Cardiac muscle cell (in vitro differentiated cells and primary cell): ENCODE data around the gene SNX7. TPM values are rescaled to one million over a fixed set of nuclear protein-coding genes. Genes with fewer than 3 reads are reported as not detected.
A peak's percentile ranks its signal among the peaks of the same experiment; 100 is the strongest.

Experiments used
- DNase-seq, 2 donors: peaks; one replicate each; pipeline versions ENCODE4 v3.0.0 to v3.0.0-alpha.2; 2010 to 2017; ENCODE audit warnings: low read depth in 1 of 2, low spot score in 1 of 2
- H3K27ac ChIP-seq: fragments of 200-600 bp; sonication (generic); 2 replicates; pipeline ENCODE4 v1.5.1; 2016
- H3K27me3 ChIP-seq: fragments of 200-600 bp; sonication (generic); 2 replicates; pipeline ENCODE4 v1.6.0; 2016; ENCODE audit warnings: control low read depth
- H3K36me3 ChIP-seq: fragments of 200-600 bp; sonication (generic); 2 replicates; pipeline ENCODE4 v1.5.1; 2016; ENCODE audit warnings: control low read depth
- H3K4me1 ChIP-seq: fragments of 200-600 bp; sonication (generic); 2 replicates; pipeline ENCODE4 v1.8.1; 2017; ENCODE audit warnings: low read depth, mild to moderate bottlenecking, mixed run types
- H3K4me3 ChIP-seq: fragments of 200-600 bp; sonication (generic); 2 replicates; pipeline ENCODE4 v1.5.1; 2016; ENCODE audit warnings: mild to moderate bottlenecking
- H3K9me3 ChIP-seq: fragments of 200-600 bp; sonication (generic); 2 replicates; pipeline ENCODE4 v1.5.1; 2017; ENCODE audit warnings: low read depth, mild to moderate bottlenecking, control low read depth
- CTCF ChIP-seq: IDR thresholded peaks from 2 replicates; pipeline ENCODE4 v1.5.1; 2012; ENCODE audit warnings: low read depth, mild to moderate bottlenecking, low read length
- polyA plus RNA-seq: library from polyadenylated mRNA; unstranded; fragments of >200 nt; fragmentation: Nextera tagmentation; extraction: Ambion mirVana; gene quantifications from 2 replicates; pipeline ENCODE4 v1.2.1, GENCODE V29; 2016
- total RNA-seq: library from RNA; depleted of rRNA; stranded (reverse); fragments of >200 nt; gene quantifications from 2 replicates; pipeline ENCODE4 v1.2.3, GENCODE V29; 2016

The SNX7 gene
- total and polyA plus RNA-seq, 2 experiments from 2014 or later, result 20.6 to 42.2 TPM

- no peaks in the 10 kb centered on the region for H3K9me3 ChIP-seq
- no peak for TF ChIP-seq CTCF
- H3K36me3 ChIP-seq, result no peaks in the 10 kb centered on the region
- peaks cover 7% of the 10 kb centered on the region for H3K4me1 ChIP-seq
- no peak for DNase-seq
- no peak overlapping the region for H3K27ac ChIP-seq
- H3K27me3 ChIP-seq, result no peaks in the 10 kb centered on the region
- H3K4me3 ChIP-seq, result no peak overlapping the region
Measured at GRCh38 chr1:98696077-98696476, 34.6 kb downstream of the SNX7 start.

- Histone ChIP-seq H3K9me3 (no peaks in the 10 kb centered on the region), H3K36me3 (no peaks in the 10 kb centered on the region), H3K27me3 (no peaks in the 10 kb centered on the region), H3K27ac (no peak overlapping the region), H3K4me1 (peaks cover under 1% of the 10 kb centered on the region), H3K4me3 (no peak overlapping the region)
- no peak for DNase-seq
- no peak for TF ChIP-seq CTCF
Measured at GRCh38 chr1:98697781-98698180, 36.3 kb downstream of the SNX7 start.

GRCh38 chr1:98698625-98699024, 37.1 kb downstream of the SNX7 start:
- Histone ChIP-seq H3K4me3 (no peak overlapping the region), H3K27ac (no peak overlapping the region), H3K27me3 (no peaks in the 10 kb centered on the region), H3K4me1 (no peaks in the 10 kb centered on the region), H3K9me3 (no peaks in the 10 kb centered on the region), H3K36me3 (no peaks in the 10 kb centered on the region)
- TF ChIP-seq CTCF, result no peak
- DNase-seq, result no peak

- no peak for TF ChIP-seq CTCF
- Histone ChIP-seq H3K27me3 (no peaks in the 10 kb centered on the region), H3K4me1 (no peaks in the 10 kb centered on the region), H3K4me3 (no peak overlapping the region), H3K9me3 (no peaks in the 10 kb centered on the region), H3K27ac (no peak overlapping the region), H3K36me3 (no peaks in the 10 kb centered on the region)
- DNase-seq, result no peak
Measured at GRCh38 chr1:98700228-98700627, 38.7 kb downstream of the SNX7 start.

- Histone ChIP-seq H3K27me3 (no peaks in the 10 kb centered on the region), H3K36me3 (no peaks in the 10 kb centered on the region), H3K4me1 (no peaks in the 10 kb centered on the region), H3K4me3 (no peak overlapping the region), H3K9me3 (no peaks in the 10 kb centered on the region), H3K27ac (no peak overlapping the region)
- peak in 1 of 2 donors; percentile 8 for DNase-seq
- no peak for TF ChIP-seq CTCF
Measured at GRCh38 chr1:98702976-98703375, 41.5 kb downstream of the SNX7 start.

GRCh38 chr1:98704474-98704873, 43.0 kb downstream of the SNX7 start:
- Histone ChIP-seq H3K9me3 (no peaks in the 10 kb centered on the region), H3K4me3 (no peak overlapping the region), H3K27ac (no peak overlapping the region), H3K36me3 (no peaks in the 10 kb centered on the region), H3K27me3 (no peaks in the 10 kb centered on the region), H3K4me1 (no peaks in the 10 kb centered on the region)
- DNase-seq, result peak in 1 of 2 donors; percentile 37
- no peak for TF ChIP-seq CTCF
